Endothelial cell (in vitro differentiated cells): Measurements from ENCODE around the gene SPDYE1. TPM values are rescaled to one million over a fixed set of nuclear protein-coding genes. Genes with fewer than 3 reads are reported as not detected.
"Not testable (repeated sequence)": the region's sequence is repeated elsewhere in the genome, so short reads cannot be mapped to it uniquely, and the experiment has no call there.

ENCODE experiments used
- DNase-seq: peaks from one replicate; pipeline ENCODE4 v3.0.0; 2021; ENCODE audit warnings: low spot score
- H3K27ac Mint-ChIP-seq: one replicate; pipeline ENCODE4 v1.8.0; 2021; ENCODE audit warnings: mixed read lengths, inconsistent platforms; ENCODE audit not compliant: unreplicated experiment
- H3K27me3 Mint-ChIP-seq: one replicate; pipeline ENCODE4 v1.8.0; 2021; ENCODE audit warnings: mild to moderate bottlenecking, moderate library complexity, mixed read lengths, inconsistent platforms; ENCODE audit not compliant: unreplicated experiment
- H3K36me3 Mint-ChIP-seq: one replicate; pipeline ENCODE4 v1.8.0; 2021; ENCODE audit warnings: mild to moderate bottlenecking, low read depth, mixed read lengths, inconsistent platforms; ENCODE audit not compliant: unreplicated experiment
- H3K4me1 Mint-ChIP-seq: one replicate; pipeline ENCODE4 v1.8.0; 2021; ENCODE audit warnings: mild to moderate bottlenecking, mixed read lengths, inconsistent platforms; ENCODE audit not compliant: unreplicated experiment
- H3K4me3 Mint-ChIP-seq: one replicate; pipeline ENCODE4 v1.8.0; 2021; ENCODE audit warnings: mild to moderate bottlenecking, mixed read lengths, inconsistent platforms; ENCODE audit not compliant: unreplicated experiment
- H3K9me3 Mint-ChIP-seq: one replicate; pipeline ENCODE4 v1.8.0; 2021; ENCODE audit warnings: mixed read lengths, inconsistent platforms; ENCODE audit not compliant: unreplicated experiment
- total RNA-seq: library from RNA; stranded (reverse); fragmentation: NEBNext Ultra II Directional; extraction: Animal tissue kit (Norgen Biotek cat#: 25700); gene quantifications from one replicate; pipeline ENCODE4 v1.2.1, GENCODE V29; 2021; ENCODE audit not compliant: unreplicated experiment
- TF ChIP-seq, protein P1 (sequence below): fragments of 200-600 bp; sonication (generic); IDR thresholded peaks from one replicate; pipeline ENCODE4 v1.5.0; 2021; ENCODE audit warnings: antibody characterized with exemption; ENCODE audit not compliant: unreplicated experiment

SPDYE1 gene
- total RNA-seq, 1 donor from 2014 or later = not detected

DNA sequence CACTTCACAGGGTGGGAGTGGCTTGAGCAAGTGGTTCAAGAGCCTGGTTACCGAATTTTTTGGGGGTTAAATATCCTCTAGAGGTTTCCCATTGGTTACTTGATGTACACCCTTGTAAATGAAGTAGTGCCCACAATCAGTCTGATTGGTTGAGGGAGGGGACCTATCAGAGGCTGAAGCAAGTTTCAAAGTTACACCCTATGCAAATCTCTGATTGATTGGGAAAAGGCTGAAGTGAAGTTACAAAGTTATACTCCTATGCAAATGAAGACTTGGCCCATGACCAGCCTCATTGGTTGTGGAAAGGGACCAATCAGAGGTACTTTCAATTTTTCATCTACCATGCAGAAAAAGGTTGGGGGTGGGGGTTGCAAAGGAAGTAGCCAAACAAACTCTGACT is 36.8 kb upstream of the SPDYE1 start:
- Mint-ChIP-seq H3K9me3 (no peaks in the 10 kb centered on the region), H3K27me3 (peaks cover 1% of the 10 kb centered on the region), H3K4me1 (peaks cover 5% of the 10 kb centered on the region), H3K4me3 (peak overlapping the region; percentile 35), H3K27ac (no peak overlapping the region), H3K36me3 (peaks cover 9% of the 10 kb centered on the region)
- TF ChIP-seq, protein P1, sequence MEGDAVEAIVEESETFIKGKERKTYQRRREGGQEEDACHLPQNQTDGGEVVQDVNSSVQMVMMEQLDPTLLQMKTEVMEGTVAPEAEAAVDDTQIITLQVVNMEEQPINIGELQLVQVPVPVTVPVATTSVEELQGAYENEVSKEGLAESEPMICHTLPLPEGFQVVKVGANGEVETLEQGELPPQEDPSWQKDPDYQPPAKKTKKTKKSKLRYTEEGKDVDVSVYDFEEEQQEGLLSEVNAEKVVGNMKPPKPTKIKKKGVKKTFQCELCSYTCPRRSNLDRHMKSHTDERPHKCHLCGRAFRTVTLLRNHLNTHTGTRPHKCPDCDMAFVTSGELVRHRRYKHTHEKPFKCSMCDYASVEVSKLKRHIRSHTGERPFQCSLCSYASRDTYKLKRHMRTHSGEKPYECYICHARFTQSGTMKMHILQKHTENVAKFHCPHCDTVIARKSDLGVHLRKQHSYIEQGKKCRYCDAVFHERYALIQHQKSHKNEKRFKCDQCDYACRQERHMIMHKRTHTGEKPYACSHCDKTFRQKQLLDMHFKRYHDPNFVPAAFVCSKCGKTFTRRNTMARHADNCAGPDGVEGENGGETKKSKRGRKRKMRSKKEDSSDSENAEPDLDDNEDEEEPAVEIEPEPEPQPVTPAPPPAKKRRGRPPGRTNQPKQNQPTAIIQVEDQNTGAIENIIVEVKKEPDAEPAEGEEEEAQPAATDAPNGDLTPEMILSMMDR = no peak
- DNase-seq = no peak

DNA sequence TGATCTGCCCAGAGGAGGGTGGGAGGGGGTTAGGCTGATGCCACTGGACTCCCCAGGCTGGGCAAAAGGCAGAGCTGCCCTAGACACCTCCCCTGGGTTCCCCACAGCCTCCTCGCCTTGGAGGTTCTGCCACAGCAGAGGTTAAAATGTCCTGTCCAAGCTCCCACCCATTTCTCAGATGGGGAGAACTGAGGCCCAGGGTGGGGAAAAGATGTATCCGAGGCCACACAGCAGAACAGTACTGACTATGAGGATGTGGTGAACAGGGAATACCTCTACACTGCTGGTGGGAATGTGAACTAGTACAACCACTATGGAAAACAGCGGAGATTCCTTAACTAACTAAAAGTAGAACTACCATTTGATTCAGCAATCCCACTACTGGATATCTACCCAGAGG is 31.3 kb upstream of the SPDYE1 start:
- H3K27me3 Mint-ChIP-seq, H3K4me1 Mint-ChIP-seq, H3K36me3 Mint-ChIP-seq, H3K27ac Mint-ChIP-seq, DNase-seq, H3K4me3 Mint-ChIP-seq, H3K9me3 Mint-ChIP-seq: not testable (repeated sequence)

DNA sequence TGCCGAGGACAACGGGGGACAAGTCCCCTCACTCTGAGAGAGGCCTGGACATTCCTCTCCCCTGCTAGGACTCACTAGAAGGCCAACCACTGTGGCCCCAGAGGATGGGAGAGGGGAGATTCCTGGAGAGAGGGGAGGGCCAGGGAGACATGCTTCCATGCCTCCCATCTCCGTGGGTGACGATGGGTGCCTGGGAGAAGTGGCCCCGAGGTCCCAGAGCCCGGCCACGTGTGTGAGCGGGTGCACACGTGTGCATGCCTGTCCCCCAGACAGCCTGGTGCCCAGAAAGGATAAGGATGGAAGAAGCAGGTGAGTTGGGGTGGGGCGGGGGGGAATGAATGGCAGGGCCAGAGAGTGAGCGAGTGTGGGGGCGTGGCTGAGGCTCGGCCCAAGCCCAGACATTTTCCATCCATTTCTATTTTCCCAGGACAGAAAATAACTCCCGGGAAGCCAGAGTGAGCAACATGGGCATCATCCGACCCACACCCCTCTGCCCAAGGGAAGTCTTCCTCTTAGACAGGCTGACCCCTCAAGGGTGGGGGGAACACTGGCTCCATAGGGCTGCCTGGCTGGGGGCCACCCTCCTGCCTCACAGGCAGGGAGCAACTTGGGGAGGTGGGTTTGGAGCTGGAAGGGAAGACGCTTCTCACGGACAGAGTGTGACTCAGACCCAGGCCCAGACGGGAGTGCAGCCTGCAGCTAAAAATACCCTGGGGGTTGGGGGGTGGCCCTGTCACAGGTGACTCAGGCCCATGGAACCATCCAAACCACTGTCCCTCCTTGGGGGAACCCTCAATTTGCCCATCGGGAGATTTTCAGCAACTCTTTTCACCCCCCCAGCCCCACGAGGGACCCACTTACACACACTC is 29.3 kb upstream of the SPDYE1 start:
- not testable (repeated sequence) for H3K27ac Mint-ChIP-seq, H3K36me3 Mint-ChIP-seq, H3K4me3 Mint-ChIP-seq, H3K4me1 Mint-ChIP-seq, H3K9me3 Mint-ChIP-seq, DNase-seq, H3K27me3 Mint-ChIP-seq

DNA sequence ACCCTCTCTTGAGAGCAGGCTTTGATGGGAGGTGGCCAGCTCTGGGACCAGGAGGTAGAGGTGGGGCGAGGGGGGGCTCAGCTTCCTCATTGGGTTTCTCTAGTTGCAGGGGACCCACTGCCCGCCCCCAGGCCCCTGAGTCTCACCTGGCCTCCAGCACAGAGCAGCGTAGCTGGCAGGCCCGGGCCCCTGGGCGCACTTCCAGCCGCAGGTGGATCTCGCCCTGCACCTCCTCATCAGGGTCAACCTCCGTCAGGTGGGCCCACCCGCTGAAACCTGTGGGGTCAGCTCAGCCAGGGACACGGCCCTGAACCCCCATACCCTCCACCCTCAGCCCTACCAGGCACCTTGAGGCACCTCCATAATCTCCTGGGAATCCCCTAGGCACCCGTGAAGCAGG is 28.1 kb upstream of the SPDYE1 start:
- not testable (repeated sequence) for H3K4me3 Mint-ChIP-seq, H3K27me3 Mint-ChIP-seq, H3K27ac Mint-ChIP-seq, H3K4me1 Mint-ChIP-seq, H3K9me3 Mint-ChIP-seq, DNase-seq, H3K36me3 Mint-ChIP-seq

DNA sequence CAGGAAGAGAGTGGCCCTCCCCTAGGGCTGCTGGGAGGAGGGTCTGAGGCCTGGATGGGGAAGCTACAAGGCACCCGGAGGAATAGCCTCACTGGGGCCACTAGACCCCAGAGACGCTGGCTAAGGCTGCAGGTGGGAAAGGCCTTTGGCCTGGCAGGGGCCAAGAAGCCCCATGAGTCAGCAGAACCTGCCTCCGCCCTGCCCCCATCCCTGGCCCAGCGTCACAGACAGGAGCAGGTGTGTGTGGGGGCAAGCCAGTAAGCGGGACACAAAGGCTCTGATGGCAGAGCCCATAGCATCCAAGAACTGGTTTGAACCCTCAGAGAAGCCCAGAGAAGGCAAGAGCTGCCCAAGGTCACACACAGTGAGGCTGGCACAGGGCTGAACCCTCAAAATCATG is 27.0 kb upstream of the SPDYE1 start:
- not testable (repeated sequence) for H3K36me3 Mint-ChIP-seq, DNase-seq, H3K27ac Mint-ChIP-seq, H3K4me3 Mint-ChIP-seq, H3K4me1 Mint-ChIP-seq, H3K27me3 Mint-ChIP-seq, H3K9me3 Mint-ChIP-seq

DNA sequence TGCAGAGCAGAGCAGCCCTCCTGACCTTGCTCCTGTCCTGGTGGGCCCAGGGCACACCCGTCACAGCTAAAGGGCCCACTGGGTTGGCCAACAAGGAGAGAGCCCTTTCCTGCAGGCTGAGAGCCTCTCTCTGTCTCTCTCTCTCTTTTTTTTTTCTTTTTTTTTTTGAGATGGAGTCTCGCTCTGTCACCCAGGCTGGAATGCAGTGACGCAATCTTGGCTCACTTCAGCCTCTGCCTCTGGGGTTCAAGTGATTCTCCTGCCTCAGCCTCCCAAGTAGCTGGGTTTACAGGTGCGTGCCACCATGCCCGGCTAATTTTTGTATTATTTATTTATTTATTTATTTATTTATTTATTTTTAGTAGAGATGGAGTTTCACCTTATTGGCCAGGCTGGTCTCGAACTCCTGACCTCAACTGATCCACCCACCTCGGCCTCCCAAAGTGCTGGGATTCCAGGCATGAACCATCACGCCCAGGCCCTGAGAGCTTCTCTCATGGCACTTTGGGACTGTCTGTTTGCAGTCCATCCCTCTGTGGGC is 23.6 kb upstream of the SPDYE1 start:
- not testable (repeated sequence) for H3K36me3 Mint-ChIP-seq, DNase-seq, H3K4me3 Mint-ChIP-seq, H3K4me1 Mint-ChIP-seq, H3K27me3 Mint-ChIP-seq, H3K9me3 Mint-ChIP-seq, H3K27ac Mint-ChIP-seq

DNA sequence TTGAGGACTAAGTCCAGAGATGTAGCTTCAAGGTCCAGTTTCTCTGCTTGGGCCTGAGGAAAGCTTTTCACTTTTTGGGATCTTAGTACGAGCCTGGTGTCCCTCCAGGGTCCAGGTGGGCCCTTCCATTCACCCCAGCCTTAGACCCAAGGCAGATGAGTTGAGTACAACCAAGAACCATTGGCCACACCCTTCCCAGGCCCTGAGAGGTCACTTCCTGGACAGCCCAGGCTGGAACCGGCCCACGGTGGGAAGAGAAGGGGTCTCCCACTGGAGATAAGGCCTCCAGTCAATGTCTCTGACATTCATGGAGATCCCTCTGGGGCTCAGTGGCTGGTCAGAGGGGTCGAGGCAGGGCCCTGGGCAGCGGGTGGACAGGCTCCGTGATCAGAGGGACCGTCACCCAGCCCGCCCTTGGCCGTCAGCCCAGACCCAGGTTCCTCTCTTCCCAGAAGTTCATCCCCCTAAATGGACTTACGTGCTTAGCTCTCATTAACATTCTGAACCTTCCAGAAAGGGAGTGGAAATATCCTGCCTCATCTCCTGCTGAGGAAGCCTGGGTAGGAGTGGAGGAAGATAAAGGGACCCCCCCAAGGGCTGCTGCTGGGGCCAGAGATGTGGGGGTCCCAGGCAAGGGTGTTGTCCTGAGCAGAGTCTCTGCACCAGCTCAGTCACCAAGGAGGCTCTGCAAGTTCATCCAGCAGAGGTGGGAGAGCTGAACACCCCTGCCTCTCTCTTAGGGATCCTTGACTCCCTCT is 22.8 kb upstream of the SPDYE1 start:
- not testable (repeated sequence) for H3K36me3 Mint-ChIP-seq, H3K4me1 Mint-ChIP-seq, H3K27ac Mint-ChIP-seq, H3K9me3 Mint-ChIP-seq, DNase-seq, H3K27me3 Mint-ChIP-seq, H3K4me3 Mint-ChIP-seq
